22Rv1 (cell line): ENCODE measurements around the gene APPL1.
"Not testable (repeated sequence)": the region's sequence is repeated elsewhere in the genome, so short reads cannot be mapped to it uniquely, and the experiment has no call there.

Experiments
- ZFX ChIP-seq: fragments of 450-650 bp; IDR thresholded peaks from 2 replicates; pipeline ENCODE4 v1.6.1; 2017; ENCODE audit warnings: antibody characterized with exemption, borderline replicate concordance
- TF ChIP-seq, protein P1 (sequence below): fragments of 450-650 bp; IDR thresholded peaks from 2 replicates; pipeline ENCODE4 v1.5.1; 2017; ENCODE audit warnings: mild to moderate bottlenecking

DNA sequence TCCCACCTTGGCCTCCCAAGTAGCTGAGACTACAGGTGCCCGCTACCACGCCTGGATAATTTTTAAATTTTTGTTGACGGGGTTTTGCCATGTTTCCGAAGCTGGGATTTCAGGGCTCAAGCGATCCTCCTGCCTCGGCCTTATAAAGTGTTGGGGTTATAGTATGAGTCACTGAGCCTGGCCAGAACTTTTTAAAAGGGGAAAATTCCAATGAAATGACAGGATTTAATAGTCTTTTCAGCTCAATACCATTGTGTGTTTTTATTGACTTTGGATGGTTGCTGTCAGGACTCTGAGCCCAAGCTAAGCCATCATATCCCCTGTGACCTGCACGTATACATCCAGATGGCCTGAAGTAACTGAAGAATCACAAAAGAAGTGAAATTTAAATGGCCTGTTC lies 76.0 kb downstream of the APPL1 start:
- TF ChIP-seq, protein P1, sequence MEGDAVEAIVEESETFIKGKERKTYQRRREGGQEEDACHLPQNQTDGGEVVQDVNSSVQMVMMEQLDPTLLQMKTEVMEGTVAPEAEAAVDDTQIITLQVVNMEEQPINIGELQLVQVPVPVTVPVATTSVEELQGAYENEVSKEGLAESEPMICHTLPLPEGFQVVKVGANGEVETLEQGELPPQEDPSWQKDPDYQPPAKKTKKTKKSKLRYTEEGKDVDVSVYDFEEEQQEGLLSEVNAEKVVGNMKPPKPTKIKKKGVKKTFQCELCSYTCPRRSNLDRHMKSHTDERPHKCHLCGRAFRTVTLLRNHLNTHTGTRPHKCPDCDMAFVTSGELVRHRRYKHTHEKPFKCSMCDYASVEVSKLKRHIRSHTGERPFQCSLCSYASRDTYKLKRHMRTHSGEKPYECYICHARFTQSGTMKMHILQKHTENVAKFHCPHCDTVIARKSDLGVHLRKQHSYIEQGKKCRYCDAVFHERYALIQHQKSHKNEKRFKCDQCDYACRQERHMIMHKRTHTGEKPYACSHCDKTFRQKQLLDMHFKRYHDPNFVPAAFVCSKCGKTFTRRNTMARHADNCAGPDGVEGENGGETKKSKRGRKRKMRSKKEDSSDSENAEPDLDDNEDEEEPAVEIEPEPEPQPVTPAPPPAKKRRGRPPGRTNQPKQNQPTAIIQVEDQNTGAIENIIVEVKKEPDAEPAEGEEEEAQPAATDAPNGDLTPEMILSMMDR, result not testable (repeated sequence)
- not testable (repeated sequence) for TF ChIP-seq ZFX
